HG02759 (cell line): ENCODE measurements around the gene RHOG.

Experiments used
- ATAC-seq: cut with Tn5 transposase; IDR thresholded peaks from one replicate; pipeline ENCODE4 v1.9.1; 2021; ENCODE audit warnings: mild to moderate bottlenecking, moderate library complexity; ENCODE audit not compliant: unreplicated experiment

The RHOG gene

GRCh38 chr11:3840870-3841425 is at the start of gene RHOG:
Gene RHOG, minus strand, starts transcription at chr11:3840959. Its CDS starts 12,821 bp downstream, at chr11:3828138.
- peak; percentile 61 for ATAC-seq

GRCh38 chr11:3890014-3890413 is 49.3 kb upstream of the RHOG start:
- ATAC-seq: no peak

- no peak for ATAC-seq
Measured at GRCh38 chr11:3888876-3889275, 48.1 kb upstream of the RHOG start.

DNA sequence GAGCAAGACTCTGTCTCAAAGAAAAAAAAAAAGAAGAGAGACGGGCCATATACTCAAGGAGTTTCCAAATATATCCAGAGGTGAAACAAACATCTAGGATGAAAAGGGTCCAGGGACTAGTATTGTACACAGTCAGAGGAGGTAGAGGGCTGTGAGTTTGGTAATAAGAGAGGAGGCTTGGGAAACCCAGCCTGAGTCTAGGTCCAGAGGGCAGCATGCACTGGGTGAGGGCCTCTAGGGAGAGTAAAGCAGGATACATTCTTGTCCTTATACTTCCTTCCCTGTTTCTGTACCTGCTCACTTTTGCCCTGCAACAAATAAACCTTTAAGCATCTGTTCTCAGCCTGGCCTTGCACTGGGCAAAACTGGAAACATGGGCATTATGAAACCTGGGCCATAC is 46.2 kb upstream of the RHOG start:
- no peak for ATAC-seq

DNA sequence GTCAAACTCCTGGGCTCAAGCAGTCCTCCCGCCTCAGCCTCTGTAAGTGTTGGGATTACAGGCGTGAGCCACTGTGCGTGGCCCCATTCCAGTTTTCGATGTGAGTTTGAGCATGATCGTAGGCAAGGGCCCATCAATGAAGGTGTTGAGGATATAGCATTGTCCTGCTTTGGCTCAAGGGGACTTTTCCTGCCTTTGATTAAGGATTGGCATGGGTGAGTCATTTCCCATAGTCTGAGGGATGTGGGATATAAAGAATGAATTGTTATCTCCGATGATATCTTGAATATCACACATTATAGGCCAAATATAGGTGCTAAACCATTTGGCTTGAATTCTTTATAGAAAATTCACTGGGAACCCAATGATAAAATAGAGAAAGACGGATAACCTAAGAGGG is 45.1 kb upstream of the RHOG start:
- no peak for ATAC-seq

- ATAC-seq: no peak
Measured at GRCh38 chr11:3882655-3883054, 41.9 kb upstream of the RHOG start.

DNA sequence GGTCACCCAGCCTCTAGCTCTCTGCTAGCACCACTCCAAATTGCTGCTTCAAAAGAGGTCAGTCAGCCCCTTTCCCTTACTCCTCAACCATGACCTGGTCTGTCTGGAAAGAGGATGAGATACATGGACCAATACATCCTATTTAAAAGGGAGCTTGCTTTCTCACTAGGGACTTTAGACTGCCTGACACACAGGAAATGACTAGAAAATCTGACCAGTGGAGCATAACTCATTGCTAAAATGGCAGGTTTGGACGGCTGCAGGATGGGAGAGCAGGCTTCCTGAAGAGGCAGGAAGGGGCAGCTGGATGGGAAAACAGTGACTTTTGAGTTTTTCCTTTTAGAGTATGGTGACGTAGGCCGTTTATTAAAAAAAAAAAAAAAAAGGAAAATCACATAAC is 40.0 kb upstream of the RHOG start:
- ATAC-seq: peak; percentile 31

- ATAC-seq: peak; percentile 52
Measured at GRCh38 chr11:3879967-3880542, 39.3 kb upstream of the RHOG start.

GRCh38 chr11:3879216-3879966 is 38.6 kb upstream of the RHOG start:
- peak; percentile 48 for ATAC-seq

GRCh38 chr11:3878258-3878584 is 37.5 kb upstream of the RHOG start:
- no peak for ATAC-seq

- ATAC-seq: no peak
Measured at GRCh38 chr11:3877364-3878257, 36.9 kb upstream of the RHOG start.

DNA sequence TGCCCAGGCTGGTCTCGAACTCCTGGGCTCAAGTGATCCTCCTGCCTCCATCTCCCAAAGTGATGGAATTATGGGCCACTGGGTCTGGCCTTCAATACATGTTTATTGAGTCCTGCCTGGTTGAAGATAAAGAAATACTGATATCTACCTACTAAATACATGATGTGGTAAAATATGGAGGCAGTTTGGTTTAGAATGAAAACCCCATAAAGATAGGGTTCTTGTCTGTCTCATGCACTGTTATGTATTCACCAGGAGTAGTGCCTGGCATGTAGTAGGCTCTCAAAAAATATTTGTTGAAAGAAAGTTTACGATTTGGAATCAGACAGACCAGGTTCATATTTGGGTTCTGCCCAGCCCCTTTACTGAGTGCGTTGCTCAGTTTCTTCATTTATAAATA is 35.9 kb upstream of the RHOG start:
- no peak for ATAC-seq

- ATAC-seq: no peak
Measured at GRCh38 chr11:3873712-3874349, 33.1 kb upstream of the RHOG start.

- ATAC-seq: peak; percentile 68
Measured at GRCh38 chr11:3867209-3868091, 26.7 kb upstream of the RHOG start.

GRCh38 chr11:3866836-3867208 is 26.1 kb upstream of the RHOG start:
- no peak for ATAC-seq

DNA sequence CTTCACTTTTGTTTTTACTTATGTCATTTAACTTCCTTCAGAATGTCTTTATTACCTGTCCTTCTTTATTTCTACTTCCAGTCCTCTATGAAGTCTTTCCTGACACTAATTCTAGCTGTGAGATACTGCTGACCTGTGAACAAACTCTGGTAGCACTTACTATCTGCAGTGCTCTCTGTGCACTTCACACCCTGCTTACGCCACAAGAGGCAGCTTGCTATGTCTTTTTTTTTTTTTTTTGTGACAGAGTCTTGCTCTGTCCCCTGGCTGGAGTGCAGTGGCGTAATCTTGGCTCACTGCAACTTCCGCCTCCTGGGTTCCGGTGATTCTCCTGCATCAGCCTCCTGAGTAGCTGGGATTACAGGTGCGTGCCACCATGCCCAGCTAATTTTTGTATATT is 25.4 kb upstream of the RHOG start:
- ATAC-seq: peak; percentile 38

DNA sequence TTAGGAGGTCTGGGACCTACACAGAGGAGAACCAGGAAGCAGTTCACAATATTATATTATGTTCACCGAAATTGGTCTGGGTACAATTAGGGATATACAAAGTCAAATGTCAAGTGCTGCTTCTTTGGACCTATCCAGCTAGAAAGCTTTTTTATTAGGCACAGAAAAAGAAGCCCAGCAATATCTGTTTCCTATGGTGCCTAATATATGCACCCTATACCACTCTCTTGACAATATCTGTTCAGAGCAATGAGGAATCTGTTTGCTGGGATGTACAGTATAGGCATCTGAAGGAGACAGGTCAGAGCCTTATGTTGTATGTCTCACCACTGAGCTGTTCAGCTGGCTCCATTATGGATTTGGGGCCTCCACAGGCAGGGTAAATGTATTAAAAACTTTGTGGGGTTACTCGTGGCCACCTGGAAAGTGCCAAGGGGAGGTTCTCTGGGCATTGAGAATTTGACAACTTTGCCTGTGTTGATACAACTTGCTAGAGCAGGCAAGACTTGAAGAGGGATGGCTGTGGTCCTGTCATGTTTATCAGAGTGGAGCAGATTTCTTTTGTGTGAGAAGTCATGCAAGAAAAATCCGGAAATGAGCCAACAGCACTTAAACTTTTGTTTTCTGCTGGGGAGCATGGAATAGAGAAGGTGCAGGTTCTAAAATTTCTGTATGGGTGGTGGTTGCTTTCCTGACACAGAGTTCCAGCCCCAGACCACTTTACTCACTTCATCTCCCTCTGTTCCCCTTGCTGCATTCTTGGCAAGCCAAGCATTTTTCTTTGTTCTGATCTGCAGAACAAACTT is 24.8 kb upstream of the RHOG start:
- ATAC-seq: peak; percentile 44

DNA sequence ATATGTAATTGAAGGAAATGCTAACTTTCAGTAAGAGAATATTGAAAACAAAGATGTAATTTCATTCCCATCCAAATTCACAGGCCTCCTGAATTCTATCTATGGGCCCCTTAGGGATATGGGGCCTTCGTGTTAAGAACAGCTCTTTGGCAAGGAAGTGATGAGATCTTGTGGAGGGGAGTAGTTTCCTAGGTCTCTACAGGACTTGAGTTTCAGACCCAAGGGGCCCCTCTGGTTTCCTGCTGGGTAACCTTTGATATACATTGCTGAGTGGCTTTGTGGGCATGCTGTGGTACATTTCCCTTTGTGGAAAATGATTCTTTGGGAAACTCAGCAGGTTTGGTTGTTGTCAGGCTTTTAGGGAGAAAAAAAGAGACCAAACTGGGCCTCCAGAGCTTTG is 20.9 kb upstream of the RHOG start:
- ATAC-seq: no peak

DNA sequence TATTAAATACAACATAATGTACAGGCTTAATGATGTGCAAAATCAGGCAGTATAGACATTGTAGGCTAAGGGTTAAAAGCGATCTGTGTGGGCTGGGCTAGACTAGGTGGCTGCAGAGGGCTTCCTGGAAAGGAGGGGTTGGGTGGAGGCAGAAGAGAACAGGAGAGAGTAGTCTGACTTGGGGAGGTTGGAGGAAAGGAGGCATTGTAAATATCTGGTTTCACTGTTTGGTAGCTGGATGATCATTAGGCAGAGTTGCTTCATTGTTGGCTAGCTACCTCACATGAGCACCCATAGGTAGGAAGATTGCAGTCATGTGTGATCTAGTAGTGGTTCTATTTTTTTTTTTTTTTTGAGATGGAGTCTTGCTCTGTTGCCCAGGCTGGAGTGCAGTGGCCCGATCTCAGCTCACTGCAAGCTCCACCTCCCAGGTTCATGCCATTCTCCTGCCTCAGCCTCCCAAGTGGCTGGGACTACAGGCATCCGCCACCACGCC is 20.2 kb upstream of the RHOG start:
- peak; percentile 26 for ATAC-seq
